ENCODE measurements around the gene TUBA4A.

Gene TUBA4A

DNA sequence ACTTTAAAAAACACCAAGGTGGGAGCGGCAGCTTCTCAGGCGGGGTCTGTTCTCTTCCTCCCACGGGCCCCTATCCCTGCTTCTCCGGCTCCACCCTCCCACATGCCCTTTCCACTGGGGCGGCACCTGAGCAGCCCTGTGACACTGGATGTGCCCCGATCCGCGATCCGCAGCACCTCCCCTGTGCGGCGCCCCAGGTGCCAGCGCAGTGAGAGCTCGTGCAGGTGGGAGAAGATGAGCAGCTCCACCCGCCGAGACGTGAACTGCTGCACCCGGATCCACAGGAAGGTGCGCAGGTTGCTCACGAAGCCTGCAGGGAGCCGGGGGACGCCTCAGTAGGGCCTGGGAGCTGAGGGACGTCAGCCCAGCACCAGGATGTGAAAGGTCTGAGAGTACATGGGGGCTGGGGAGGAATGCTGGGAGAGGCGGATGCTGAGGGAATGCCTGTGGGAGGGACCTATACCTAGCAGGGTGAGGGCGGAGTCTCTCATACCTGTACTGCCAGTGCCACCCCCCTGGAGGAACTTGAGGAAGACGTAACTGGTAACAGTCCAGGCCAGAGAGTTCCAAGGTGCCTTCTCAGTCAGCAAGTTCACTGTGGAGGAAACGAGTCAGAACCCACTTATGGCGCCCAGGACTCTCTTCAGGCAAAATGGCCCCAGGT lies 37.7 kb downstream of the TUBA4A start:
- TF ChIP-seq MYC (IDR thresholded peaks at IDR 0.05; ENCODE audit: low read depth, low read length) = no peak
- TF ChIP-seq POLR2A (IDR thresholded peaks at IDR 0.05; ENCODE audit: extremely low read depth, insufficient read length) = no peak
- TF ChIP-seq, protein P1, sequence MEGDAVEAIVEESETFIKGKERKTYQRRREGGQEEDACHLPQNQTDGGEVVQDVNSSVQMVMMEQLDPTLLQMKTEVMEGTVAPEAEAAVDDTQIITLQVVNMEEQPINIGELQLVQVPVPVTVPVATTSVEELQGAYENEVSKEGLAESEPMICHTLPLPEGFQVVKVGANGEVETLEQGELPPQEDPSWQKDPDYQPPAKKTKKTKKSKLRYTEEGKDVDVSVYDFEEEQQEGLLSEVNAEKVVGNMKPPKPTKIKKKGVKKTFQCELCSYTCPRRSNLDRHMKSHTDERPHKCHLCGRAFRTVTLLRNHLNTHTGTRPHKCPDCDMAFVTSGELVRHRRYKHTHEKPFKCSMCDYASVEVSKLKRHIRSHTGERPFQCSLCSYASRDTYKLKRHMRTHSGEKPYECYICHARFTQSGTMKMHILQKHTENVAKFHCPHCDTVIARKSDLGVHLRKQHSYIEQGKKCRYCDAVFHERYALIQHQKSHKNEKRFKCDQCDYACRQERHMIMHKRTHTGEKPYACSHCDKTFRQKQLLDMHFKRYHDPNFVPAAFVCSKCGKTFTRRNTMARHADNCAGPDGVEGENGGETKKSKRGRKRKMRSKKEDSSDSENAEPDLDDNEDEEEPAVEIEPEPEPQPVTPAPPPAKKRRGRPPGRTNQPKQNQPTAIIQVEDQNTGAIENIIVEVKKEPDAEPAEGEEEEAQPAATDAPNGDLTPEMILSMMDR (IDR thresholded peaks at IDR 0.05; ENCODE audit: low read depth, low read length) = no peak
- TF ChIP-seq, protein P2, sequence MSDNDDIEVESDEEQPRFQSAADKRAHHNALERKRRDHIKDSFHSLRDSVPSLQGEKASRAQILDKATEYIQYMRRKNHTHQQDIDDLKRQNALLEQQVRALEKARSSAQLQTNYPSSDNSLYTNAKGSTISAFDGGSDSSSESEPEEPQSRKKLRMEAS (IDR thresholded peaks at IDR 0.05; ENCODE audit: low read depth, low read length) = no peak
- DNase-seq (ENCODE audit: low read depth) = no peak
- no peak overlapping the region for H3K4me3 ChIP-seq (ENCODE audit: low read depth, low read length)

DNA sequence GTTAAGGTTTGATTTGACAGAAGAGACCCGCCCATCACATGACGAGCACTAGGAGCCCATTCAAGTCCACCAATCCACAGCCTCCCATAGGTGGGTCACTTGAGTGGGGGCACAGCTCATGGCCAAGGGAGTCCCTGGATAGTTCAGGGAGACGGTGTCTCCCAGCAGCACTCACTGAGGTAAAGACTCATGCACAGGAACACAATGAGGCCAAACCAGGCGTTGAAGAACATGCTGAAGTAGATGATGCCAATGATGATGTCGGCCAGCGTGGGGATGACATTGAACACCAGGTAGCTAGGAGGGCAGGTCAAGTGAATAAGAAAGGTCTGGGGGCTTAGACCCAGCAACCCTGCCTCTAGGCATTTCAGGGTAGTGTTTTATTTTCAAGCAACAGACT lies 38.9 kb downstream of the TUBA4A start:
- no peak overlapping the region for H3K4me3 ChIP-seq (ENCODE audit: low read depth, low read length)
- no peak for DNase-seq (ENCODE audit: low read depth)
- TF ChIP-seq, protein P2 (IDR thresholded peaks at IDR 0.05; ENCODE audit: low read depth, low read length) = no peak
- TF ChIP-seq MYC (IDR thresholded peaks at IDR 0.05; ENCODE audit: low read depth, low read length) (no peak), POLR2A (IDR thresholded peaks at IDR 0.05; ENCODE audit: extremely low read depth, insufficient read length) (no peak)
- TF ChIP-seq, protein P1 (IDR thresholded peaks at IDR 0.05; ENCODE audit: low read depth, low read length) = no peak

DNA sequence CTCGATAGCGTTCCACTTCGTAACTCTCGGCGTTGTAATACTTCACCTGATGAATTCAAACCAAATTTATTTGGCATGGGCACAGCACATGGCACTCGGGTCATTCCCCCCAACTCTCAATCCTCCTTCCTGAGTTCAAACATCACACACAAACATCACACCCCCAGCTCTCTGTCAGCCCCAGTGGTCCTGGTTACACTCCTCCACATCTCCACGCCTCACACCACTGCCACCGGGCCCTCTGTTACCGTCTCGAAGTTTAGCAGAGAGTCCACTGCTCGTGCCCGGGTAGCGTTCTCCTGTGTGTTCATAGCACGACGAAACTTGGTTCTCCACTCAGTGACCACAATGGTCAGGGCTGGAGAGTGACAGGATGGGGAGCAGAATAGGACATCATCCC lies 39.6 kb downstream of the TUBA4A start:
- no peak overlapping the region for H3K4me3 ChIP-seq (ENCODE audit: low read depth, low read length)
- TF ChIP-seq, protein P2 (IDR thresholded peaks at IDR 0.05; ENCODE audit: low read depth, low read length) = no peak
- TF ChIP-seq, protein P1 (IDR thresholded peaks at IDR 0.05; ENCODE audit: low read depth, low read length) = no peak
- TF ChIP-seq POLR2A (IDR thresholded peaks at IDR 0.05; ENCODE audit: extremely low read depth, insufficient read length) = no peak
- no peak for DNase-seq (ENCODE audit: low read depth)

DNA sequence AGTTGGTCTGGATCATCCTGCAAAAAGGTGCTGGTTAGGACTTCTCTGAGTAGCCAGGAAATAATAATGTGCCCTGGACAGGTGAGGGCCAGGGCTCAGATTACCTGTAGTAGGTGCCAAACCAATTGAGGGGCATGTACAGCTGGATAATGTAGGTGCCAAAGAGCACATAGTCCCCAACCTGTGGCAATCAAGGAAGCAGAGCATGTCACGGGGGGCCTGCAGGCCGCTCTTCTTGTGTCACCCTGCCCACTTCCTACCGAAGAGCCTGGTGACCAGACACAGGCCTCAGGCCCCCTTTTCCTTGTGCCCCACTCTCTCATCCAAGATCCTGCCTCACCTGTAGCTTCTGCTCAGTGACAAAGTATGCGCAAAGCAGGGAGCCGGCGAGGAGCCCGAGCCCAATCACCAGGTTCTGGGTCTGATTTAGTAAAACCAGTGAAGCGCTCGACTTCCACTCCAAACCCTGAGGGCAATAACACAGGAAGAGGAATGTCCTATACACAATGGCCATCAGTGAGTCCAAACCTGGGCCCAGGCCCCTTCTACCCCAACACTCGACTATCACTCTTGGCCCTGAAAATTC lies 40.1 kb downstream of the TUBA4A start:
- no peak for TF ChIP-seq POLR2A (IDR thresholded peaks at IDR 0.05; ENCODE audit: extremely low read depth, insufficient read length)
- TF ChIP-seq, protein P1 (IDR thresholded peaks at IDR 0.05; ENCODE audit: low read depth, low read length) = no peak
- TF ChIP-seq, protein P2 (IDR thresholded peaks at IDR 0.05; ENCODE audit: low read depth, low read length) = no peak
- TF ChIP-seq MYC (IDR thresholded peaks at IDR 0.05; ENCODE audit: low read depth, low read length) = no peak
- DNase-seq (ENCODE audit: low read depth) = no peak
- no peak overlapping the region for H3K4me3 ChIP-seq (ENCODE audit: low read depth, low read length)

DNA sequence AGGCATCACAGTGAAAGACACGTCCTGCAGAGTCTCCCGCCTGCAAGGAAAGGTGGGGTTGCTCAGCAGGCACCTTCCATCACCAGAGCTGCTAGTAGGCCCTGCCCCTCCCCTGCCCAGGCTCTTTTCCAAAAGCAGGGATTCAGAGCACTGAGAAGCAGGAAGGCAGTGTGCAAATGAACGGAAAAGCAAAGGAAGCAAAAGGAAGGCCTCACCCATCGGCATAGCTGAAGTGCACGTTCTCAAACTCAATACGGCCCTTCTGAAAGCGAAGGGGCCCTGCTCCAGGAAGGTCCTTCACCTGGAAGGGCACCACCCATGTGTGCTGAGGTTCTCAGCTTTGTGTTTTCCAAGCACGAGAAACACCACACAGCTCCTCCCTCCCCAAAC lies 40.7 kb downstream of the TUBA4A start:
- TF ChIP-seq, protein P1 (IDR thresholded peaks at IDR 0.05; ENCODE audit: low read depth, low read length) = no peak
- TF ChIP-seq MYC (IDR thresholded peaks at IDR 0.05; ENCODE audit: low read depth, low read length) (no peak), POLR2A (IDR thresholded peaks at IDR 0.05; ENCODE audit: extremely low read depth, insufficient read length) (no peak)
- TF ChIP-seq, protein P2 (IDR thresholded peaks at IDR 0.05; ENCODE audit: low read depth, low read length) = no peak
- no peak for DNase-seq (ENCODE audit: low read depth)
- no peak overlapping the region for H3K4me3 ChIP-seq (ENCODE audit: low read depth, low read length)

Data from NB4 (cell line).